G401 (cell line): ENCODE results near the gene PPP1R3G. TPM values are rescaled to one million over a fixed set of nuclear protein-coding genes. Genes with fewer than 3 reads are reported as not detected.

ENCODE experiments used
- DNase-seq: peaks from one replicate; pipeline ENCODE4 v3.0.0-alpha.2; 2015; ENCODE audit warnings: low spot score
- in situ Hi-C: cut with HindIII; loops from 2 replicates; pipeline ENCODE4 v1.10.0; 2016; ENCODE audit warnings: low sequenced_read_pairs, mixed read lengths
- total RNA-seq: library from RNA; depleted of rRNA; stranded (reverse); fragments of >200 nt; shearing (Covaris generic); gene quantifications from 2 replicates; pipeline ENCODE4 v1.2.3, GENCODE V29; 2014; rRNA removed

PPP1R3G gene
- total RNA-seq, 1 experiment from 2014 or later: 0.58 TPM

GRCh38 chr6:5128351-5128750, 43.2 kb downstream of the PPP1R3G start:
- in situ Hi-C loops: no loop called here
- DNase-seq: no peak

DNA sequence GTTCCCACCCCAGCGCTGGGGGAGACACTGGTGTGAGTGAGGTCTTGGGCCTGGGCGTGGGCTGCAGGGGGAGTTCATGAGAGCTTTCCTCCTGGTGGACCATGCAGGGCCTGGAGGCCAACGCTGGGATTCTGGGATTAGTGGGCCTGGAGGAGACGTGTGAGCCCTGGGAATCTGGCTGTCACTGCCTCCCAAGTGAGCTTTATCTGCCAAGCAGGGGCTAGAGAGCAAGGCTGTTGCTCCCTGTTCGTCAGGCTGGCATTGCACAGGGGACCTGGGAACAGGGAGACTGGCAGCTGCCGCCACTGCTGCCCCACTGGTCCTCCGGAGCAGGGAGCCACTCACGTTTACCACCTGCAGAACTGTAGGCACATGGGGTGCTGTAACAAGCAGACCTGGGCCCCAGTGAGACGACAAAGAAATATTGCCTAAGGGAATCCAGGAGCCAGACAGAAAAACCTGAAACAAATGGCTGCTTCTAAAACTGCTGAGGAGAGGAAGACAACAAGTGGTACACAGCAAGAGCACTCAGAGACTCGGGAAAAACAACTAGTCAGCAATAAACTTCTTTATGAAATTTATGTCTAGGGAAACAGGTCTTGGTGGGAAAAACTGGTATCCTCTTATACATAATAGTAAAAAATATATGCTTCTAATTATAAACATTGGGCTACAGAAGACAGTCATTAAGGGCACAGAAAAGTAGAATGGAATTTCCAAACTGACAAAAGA, 45.2 kb downstream of the PPP1R3G start:
- no peak for DNase-seq
- in situ Hi-C loops: no loop called here

DNA sequence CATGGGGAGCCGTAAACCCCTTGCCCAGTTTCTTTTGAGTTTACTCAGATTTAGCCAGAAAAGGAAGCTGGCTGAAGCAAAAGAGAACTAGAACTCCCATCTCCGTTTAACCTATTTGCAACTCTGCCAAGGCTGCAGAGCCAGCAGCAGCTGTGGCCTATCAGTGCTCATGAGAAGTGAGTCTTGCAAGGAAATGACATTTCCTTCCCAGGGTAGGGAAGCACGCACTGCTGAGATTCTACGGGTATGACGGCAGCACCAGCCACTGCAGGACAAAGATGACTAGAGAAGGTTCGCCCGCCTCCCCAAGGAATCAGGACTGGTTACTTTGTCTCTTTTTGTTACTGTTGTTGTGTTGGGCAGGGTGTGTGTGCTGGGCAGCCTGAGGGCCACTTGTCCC, 47.6 kb downstream of the PPP1R3G start:
- DNase-seq: peak; percentile 75
- in situ Hi-C loops: no loop called here

GRCh38 chr6:5133943-5134342, 48.8 kb downstream of the PPP1R3G start:
- no peak for DNase-seq
- in situ Hi-C loops: no loop called here

DNA sequence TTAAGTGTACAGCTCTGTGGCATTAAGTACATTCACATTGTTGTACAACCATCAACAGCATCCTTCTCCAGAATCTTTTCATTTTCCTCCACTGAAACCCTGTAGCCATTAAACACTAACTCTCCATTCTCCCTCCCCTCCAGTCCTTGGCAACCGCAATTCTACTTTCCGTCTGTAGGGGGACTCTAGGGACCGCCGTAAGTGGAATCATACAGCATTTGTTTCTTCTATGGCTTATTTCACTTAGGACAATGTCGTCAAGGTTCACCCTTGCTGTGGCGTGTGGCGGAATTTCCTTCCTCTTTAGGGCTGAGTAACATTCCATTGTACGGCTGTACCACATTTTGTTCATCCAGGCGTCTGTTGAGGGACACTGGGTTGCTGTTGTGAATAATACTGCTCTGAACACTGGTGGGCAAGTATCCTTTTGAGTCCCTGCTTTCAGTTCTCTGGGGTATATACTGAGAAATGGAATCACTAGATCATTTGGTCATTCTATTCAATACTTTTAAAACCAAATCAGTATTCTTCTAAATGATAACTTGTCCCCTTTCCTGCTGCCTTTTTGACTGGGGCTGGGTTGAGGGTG, 50.7 kb downstream of the PPP1R3G start:
- DNase-seq: peak; percentile 20
- in situ Hi-C loops: no loop called here

DNA sequence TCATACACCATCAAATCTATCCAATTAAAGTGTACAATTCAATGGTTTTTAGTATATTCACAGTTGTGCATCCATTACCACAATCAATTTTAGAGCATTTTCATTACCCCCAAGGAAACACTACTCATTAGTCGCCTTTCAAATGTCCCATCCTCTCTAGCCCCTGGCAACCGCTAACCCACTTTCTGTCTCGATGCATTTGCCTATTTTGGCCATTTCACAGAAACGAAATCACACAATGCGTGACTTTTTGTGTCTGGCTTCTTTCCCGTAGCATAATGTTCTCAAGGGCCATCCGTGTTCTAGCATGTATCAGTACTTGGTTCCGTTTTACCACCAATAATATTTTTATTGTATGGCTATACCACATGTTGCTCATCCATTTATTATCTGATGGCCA, 51.7 kb downstream of the PPP1R3G start:
- in situ Hi-C loops: no loop called here
- no peak for DNase-seq

Other genes with a start within 250 kb of the PPP1R3G start
- 13.6 and 38.7 TPM in 2 replicates for gene RPP40, start 81.3 kb upstream of the PPP1R3G start, total RNA-seq
- gene LYRM4, start 175.6 kb downstream of the PPP1R3G start, total RNA-seq: 39.1 and 55.9 TPM in 2 replicates
- gene FARS2, start 176.2 kb downstream of the PPP1R3G start, total RNA-seq: 17.7 and 23.8 TPM in 2 replicates